Cardiac muscle cell (in vitro differentiated cells and primary cell): ENCODE data around the gene TFR2. TPM values are rescaled to one million over a fixed set of nuclear protein-coding genes. Genes with fewer than 3 reads are reported as not detected.
"Not testable (repeated sequence)": the region's sequence is repeated elsewhere in the genome, so short reads cannot be mapped to it uniquely, and the experiment has no call there.

Source experiments
- DNase-seq, 2 donors: peaks; one replicate each; pipeline versions ENCODE4 v3.0.0 to v3.0.0-alpha.2; 2010 to 2017; ENCODE audit warnings: low read depth in 1 of 2, low spot score in 1 of 2
- H3K27ac ChIP-seq: fragments of 200-600 bp; sonication (generic); 2 replicates; pipeline ENCODE4 v1.5.1; 2016
- H3K27me3 ChIP-seq: fragments of 200-600 bp; sonication (generic); 2 replicates; pipeline ENCODE4 v1.6.0; 2016; ENCODE audit warnings: control low read depth
- H3K36me3 ChIP-seq: fragments of 200-600 bp; sonication (generic); 2 replicates; pipeline ENCODE4 v1.5.1; 2016; ENCODE audit warnings: control low read depth
- H3K4me1 ChIP-seq: fragments of 200-600 bp; sonication (generic); 2 replicates; pipeline ENCODE4 v1.8.1; 2017; ENCODE audit warnings: low read depth, mild to moderate bottlenecking, mixed run types
- H3K4me3 ChIP-seq: fragments of 200-600 bp; sonication (generic); 2 replicates; pipeline ENCODE4 v1.5.1; 2016; ENCODE audit warnings: mild to moderate bottlenecking
- H3K9me3 ChIP-seq: fragments of 200-600 bp; sonication (generic); 2 replicates; pipeline ENCODE4 v1.5.1; 2017; ENCODE audit warnings: low read depth, mild to moderate bottlenecking, control low read depth
- CTCF ChIP-seq: IDR thresholded peaks from 2 replicates; pipeline ENCODE4 v1.5.1; 2012; ENCODE audit warnings: low read depth, mild to moderate bottlenecking, low read length
- polyA plus RNA-seq: library from polyadenylated mRNA; unstranded; fragments of >200 nt; fragmentation: Nextera tagmentation; extraction: Ambion mirVana; gene quantifications from 2 replicates; pipeline ENCODE4 v1.2.1, GENCODE V29; 2016
- total RNA-seq: library from RNA; depleted of rRNA; stranded (reverse); fragments of >200 nt; gene quantifications from 2 replicates; pipeline ENCODE4 v1.2.3, GENCODE V29; 2016

TFR2 gene
- total and polyA plus RNA-seq, 2 experiments from 2014 or later: 0.89 TPM; not detected in 1

GRCh38 chr7:100667331-100668068 is 26.1 kb upstream of the TFR2 start:
- no peak overlapping the region for H3K4me3 ChIP-seq
- no peaks in the 10 kb centered on the region for H3K36me3 ChIP-seq
- no peak for DNase-seq
- H3K4me1 ChIP-seq: no peaks in the 10 kb centered on the region
- no peak overlapping the region for H3K27ac ChIP-seq
- no peak for TF ChIP-seq CTCF
- H3K9me3 ChIP-seq: no peaks in the 10 kb centered on the region
- H3K27me3 ChIP-seq: peaks cover 15% of the 10 kb centered on the region

GRCh38 chr7:100665168-100665726 is 23.9 kb upstream of the TFR2 start:
- H3K4me3 ChIP-seq: no peak overlapping the region
- H3K27me3 ChIP-seq: peaks cover 12% of the 10 kb centered on the region
- H3K36me3 ChIP-seq: no peaks in the 10 kb centered on the region
- no peaks in the 10 kb centered on the region for H3K4me1 ChIP-seq
- no peak for DNase-seq
- H3K9me3 ChIP-seq: no peaks in the 10 kb centered on the region
- no peak for TF ChIP-seq CTCF
- H3K27ac ChIP-seq: no peak overlapping the region

- H3K4me3 ChIP-seq, H3K27me3 ChIP-seq, H3K27ac ChIP-seq, H3K36me3 ChIP-seq, H3K9me3 ChIP-seq, H3K4me1 ChIP-seq: not testable (repeated sequence)
- peak in 1 of 2 donors; percentile 21 for DNase-seq
These were observed 20.9 kb upstream of the TFR2 start for GRCh38 chr7:100662194-100662776.

GRCh38 chr7:100655908-100656674 is 14.7 kb upstream of the TFR2 start, which contains the start of gene ACTL6B:
Gene ACTL6B, minus strand, starts transcription at chr7:100656448. Its CDS starts 94 bp downstream, at chr7:100656354.
- H3K27ac ChIP-seq: no peak within 1 kb of the TSS
- no peaks in the 10 kb centered on the region for H3K4me1 ChIP-seq
- H3K36me3 ChIP-seq: no peaks in the 10 kb centered on the region
- no peak for TF ChIP-seq CTCF
- no peak within 1 kb of the TSS for H3K4me3 ChIP-seq
- no peaks in the 10 kb centered on the region for H3K9me3 ChIP-seq
- peak; percentile 50 to 80 for DNase-seq
- H3K27me3 ChIP-seq: peaks cover 34% of the 10 kb centered on the region

- H3K27me3 ChIP-seq: peaks cover 34% of the 10 kb centered on the region
- no peak for TF ChIP-seq CTCF
- DNase-seq: no peak
- no peaks in the 10 kb centered on the region for H3K4me1 ChIP-seq
- H3K36me3 ChIP-seq: no peaks in the 10 kb centered on the region
- H3K27ac ChIP-seq: no peak overlapping the region
- no peaks in the 10 kb centered on the region for H3K9me3 ChIP-seq
- no peak overlapping the region for H3K4me3 ChIP-seq
These were observed 13.8 kb upstream of the TFR2 start for GRCh38 chr7:100654908-100655831.
